HG02840 (cell line): ENCODE data around the gene MAP6.

Source experiments
- ATAC-seq: cut with Tn5 transposase; IDR thresholded peaks from one replicate; pipeline ENCODE4 v1.9.1; 2021; ENCODE audit warnings: mild to moderate bottlenecking, moderate library complexity, moderate number of reproducible peaks; ENCODE audit not compliant: unreplicated experiment, low FRiP score

MAP6 gene

GRCh38 chr11:75632962-75633361 lies 35.9 kb downstream of the MAP6 start:
- no peak for ATAC-seq

GRCh38 chr11:75632450-75632849 lies 36.4 kb downstream of the MAP6 start:
- no peak for ATAC-seq

- ATAC-seq, result no peak
Observed at GRCh38 chr11:75631086-75631730, 37.6 kb downstream of the MAP6 start.

- no peak for ATAC-seq
Observed at GRCh38 chr11:75627906-75628668, 40.8 kb downstream of the MAP6 start.

GRCh38 chr11:75626889-75627529 lies 41.8 kb downstream of the MAP6 start:
- ATAC-seq, result no peak

- ATAC-seq, result no peak
Observed at GRCh38 chr11:75625991-75626888, 42.6 kb downstream of the MAP6 start.

- ATAC-seq, result no peak
Observed at GRCh38 chr11:75625021-75625420, 43.8 kb downstream of the MAP6 start.

GRCh38 chr11:75616281-75616680 lies 52.6 kb downstream of the MAP6 start:
- no peak for ATAC-seq

- no peak for ATAC-seq
Observed at GRCh38 chr11:75615751-75616150, 53.1 kb downstream of the MAP6 start.

GRCh38 chr11:75611823-75612222 lies 57.0 kb downstream of the MAP6 start:
- ATAC-seq, result no peak

- ATAC-seq, result no peak
Observed at GRCh38 chr11:75606099-75606498, 62.7 kb downstream of the MAP6 start.

- no peak for ATAC-seq
Observed at GRCh38 chr11:75603791-75604736, 64.8 kb downstream of the MAP6 start.

GRCh38 chr11:75602951-75603350 lies 65.9 kb downstream of the MAP6 start:
- ATAC-seq, result no peak

- no peak for ATAC-seq
Observed at GRCh38 chr11:75601494-75601893, 67.3 kb downstream of the MAP6 start.

GRCh38 chr11:75600356-75600755 lies 68.5 kb downstream of the MAP6 start:
- ATAC-seq, result no peak

- no peak for ATAC-seq
Observed at GRCh38 chr11:75598900-75599299, 69.9 kb downstream of the MAP6 start.

- no peak for ATAC-seq
Observed at GRCh38 chr11:75598264-75598663, 70.6 kb downstream of the MAP6 start.

- ATAC-seq, result no peak
Observed at GRCh38 chr11:75597636-75598035, 71.2 kb downstream of the MAP6 start.

- ATAC-seq, result no peak
Observed at GRCh38 chr11:75596914-75597313, 71.9 kb downstream of the MAP6 start.

- ATAC-seq, result no peak
Observed at GRCh38 chr11:75595429-75595828, 73.4 kb downstream of the MAP6 start.
